ENCODE measurements around the gene COLEC12. TPM values are rescaled to one million over a fixed set of nuclear protein-coding genes. Genes with fewer than 3 reads are reported as not detected.

The COLEC12 gene
- total RNA-seq, 3 donors from 2014 or later: 2.4 to 12.1 (median 4.7) TPM

DNA sequence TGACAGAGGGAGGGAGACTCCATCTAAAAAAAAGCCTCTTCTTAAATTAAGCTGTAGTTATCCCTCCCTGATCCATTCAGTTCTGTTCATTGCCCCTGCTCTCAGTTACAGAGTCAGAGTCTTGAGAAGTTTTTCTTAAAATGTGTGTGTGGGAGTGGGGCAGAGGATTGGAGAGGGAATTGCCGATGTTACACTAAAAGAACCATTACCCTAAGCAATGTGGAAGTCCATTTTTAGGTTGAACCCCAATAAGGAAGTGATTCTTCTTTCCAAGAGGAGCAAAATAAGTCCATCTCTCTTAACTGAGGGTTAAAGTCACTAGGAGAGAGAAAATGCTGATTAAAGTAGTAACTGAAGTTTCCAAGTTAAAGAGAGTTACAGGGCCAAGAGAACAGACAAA is 211.5 kb downstream of the COLEC12 start:
- no peak for ATAC-seq
- Histone ChIP-seq H3K4me1 (ENCODE audit: low read depth) (no peaks in the 10 kb centered on the region), H3K4me3 (no peak overlapping the region), H3K9me3 (no peaks in the 10 kb centered on the region), H3K36me3 (ENCODE audit: low read depth) (no peaks in the 10 kb centered on the region)
- intact Hi-C loops (cut with DNase I, micrococcal nuclease): loop anchor here in 1 of 2 donors (10.0 kb wide), 1 partner anchor 326 kb away; no protein-coding TSS in a partner anchor
- no peak for DNase-seq
- TF ChIP-seq, protein P1, sequence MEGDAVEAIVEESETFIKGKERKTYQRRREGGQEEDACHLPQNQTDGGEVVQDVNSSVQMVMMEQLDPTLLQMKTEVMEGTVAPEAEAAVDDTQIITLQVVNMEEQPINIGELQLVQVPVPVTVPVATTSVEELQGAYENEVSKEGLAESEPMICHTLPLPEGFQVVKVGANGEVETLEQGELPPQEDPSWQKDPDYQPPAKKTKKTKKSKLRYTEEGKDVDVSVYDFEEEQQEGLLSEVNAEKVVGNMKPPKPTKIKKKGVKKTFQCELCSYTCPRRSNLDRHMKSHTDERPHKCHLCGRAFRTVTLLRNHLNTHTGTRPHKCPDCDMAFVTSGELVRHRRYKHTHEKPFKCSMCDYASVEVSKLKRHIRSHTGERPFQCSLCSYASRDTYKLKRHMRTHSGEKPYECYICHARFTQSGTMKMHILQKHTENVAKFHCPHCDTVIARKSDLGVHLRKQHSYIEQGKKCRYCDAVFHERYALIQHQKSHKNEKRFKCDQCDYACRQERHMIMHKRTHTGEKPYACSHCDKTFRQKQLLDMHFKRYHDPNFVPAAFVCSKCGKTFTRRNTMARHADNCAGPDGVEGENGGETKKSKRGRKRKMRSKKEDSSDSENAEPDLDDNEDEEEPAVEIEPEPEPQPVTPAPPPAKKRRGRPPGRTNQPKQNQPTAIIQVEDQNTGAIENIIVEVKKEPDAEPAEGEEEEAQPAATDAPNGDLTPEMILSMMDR (IDR thresholded peaks at IDR 0.05): no peak

DNA sequence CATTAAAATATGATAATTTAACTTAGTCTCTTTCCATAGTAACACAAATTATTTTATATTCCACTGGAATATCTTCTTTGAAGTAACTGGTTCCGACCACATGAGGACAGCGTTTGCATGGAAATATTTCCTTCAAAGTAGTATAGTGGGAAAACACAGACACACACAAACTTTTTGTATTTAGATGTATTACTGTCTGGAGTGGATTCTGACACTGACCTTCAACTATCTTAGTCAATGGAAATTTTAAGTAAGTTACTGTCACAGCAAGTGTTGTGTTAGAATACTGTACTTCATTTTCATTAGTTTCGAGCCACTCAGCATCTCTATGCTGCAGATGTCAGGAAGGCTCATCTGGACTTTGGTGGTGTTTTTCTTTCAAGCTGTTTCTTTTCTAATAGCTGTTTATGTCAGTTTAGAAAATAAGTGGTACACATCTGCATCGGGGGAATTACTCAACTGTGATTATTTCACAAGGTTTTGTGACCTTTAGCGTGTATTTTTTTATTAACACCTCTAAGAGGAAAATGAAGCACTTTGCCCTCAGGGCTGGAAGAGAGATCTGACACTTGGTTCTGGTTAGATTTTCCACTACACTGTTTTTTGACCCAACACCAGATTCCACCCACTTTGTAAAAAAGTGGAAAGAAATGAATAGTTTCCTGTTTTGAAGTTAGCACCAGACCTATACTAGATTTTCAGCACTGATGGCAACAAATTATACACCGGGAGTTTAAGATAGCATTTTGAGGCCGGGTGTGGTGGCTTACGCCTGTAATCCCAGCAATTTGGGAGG is 213.8 kb downstream of the COLEC12 start:
- ATAC-seq (no peak), DNase-seq (no peak)
- no peak overlapping the region for H3K4me3 ChIP-seq
- no peaks in the 10 kb centered on the region for H3K36me3 ChIP-seq (ENCODE audit: low read depth)
- intact Hi-C loops (cut with DNase I, micrococcal nuclease): loop anchor here in 1 of 2 donors (10.0 kb wide), 1 partner anchor 328 kb away; no protein-coding TSS in a partner anchor
- no peaks in the 10 kb centered on the region for H3K9me3 ChIP-seq
- no peaks in the 10 kb centered on the region for H3K4me1 ChIP-seq (ENCODE audit: low read depth)
- TF ChIP-seq, protein P1 (IDR thresholded peaks at IDR 0.05): no peak

- H3K36me3 ChIP-seq (ENCODE audit: low read depth): no peaks in the 10 kb centered on the region
- intact Hi-C loops (cut with DNase I, micrococcal nuclease): loop anchor here in 1 of 2 donors (10.0 kb wide), 1 partner anchor 329 kb away; no protein-coding TSS in a partner anchor
- TF ChIP-seq, protein P1 (IDR thresholded peaks at IDR 0.05): no peak
These were observed 214.7 kb downstream of the COLEC12 start for GRCh38 chr18:285817-286216.

DNA sequence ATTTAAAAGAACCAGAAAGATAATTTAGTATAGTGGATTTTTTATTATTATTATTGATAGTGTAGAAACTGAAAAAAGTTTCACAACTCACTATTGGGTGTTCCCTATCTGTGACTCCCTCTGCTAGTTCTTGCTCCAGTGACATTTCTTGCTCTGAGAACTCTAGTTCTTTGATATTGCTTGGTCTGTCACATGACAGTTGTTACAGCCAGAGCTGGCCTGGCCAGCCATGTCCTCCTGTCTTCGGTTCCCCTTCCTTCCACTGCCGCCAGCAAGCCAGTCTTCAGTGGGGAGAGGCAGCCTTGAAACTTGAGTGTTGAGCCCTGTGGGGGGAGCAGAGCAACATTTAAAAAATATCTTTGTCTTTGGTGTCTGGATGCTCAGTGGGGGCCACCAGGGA is 225.0 kb downstream of the COLEC12 start:
- Histone ChIP-seq H3K36me3 (ENCODE audit: low read depth) (no peaks in the 10 kb centered on the region), H3K4me3 (no peak overlapping the region), H3K4me1 (ENCODE audit: low read depth) (no peaks in the 10 kb centered on the region), H3K9me3 (no peaks in the 10 kb centered on the region)
- DNase-seq (no peak), ATAC-seq (no peak)
- intact Hi-C loops (cut with DNase I, micrococcal nuclease): no loop called here
- TF ChIP-seq, protein P1 (IDR thresholded peaks at IDR 0.05): no peak

More at GRCh38 chr18:285817-286216, 214.7 kb downstream of the COLEC12 start:
- Histone ChIP-seq H3K9me3 (no peaks in the 10 kb centered on the region), H3K4me3 (no peak overlapping the region), H3K4me1 (ENCODE audit: low read depth) (no peaks in the 10 kb centered on the region)
- ATAC-seq (no peak), DNase-seq (no peak)

DNA sequence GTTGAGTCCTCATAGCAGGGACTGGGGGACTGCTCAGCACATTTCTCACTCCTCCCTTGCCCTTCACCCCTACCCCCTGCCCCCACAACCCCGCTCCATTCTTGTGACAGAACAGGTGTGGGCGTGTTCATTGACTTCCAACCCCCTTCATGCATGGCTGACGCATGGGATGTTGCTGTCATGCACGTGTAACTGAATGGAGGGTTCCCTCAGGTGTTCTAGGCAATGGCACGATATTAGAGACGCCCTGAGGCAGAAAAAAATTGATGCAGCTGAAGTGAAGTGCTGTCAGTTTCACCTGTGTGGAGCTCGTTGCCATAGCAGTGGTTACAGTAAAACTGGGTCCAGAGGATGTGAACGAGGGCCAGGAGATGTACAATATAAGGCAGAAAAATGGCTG is 226.2 kb downstream of the COLEC12 start:
- TF ChIP-seq, protein P1 (IDR thresholded peaks at IDR 0.05): no peak
- DNase-seq: no peak
- intact Hi-C loops (cut with DNase I, micrococcal nuclease): no loop called here
- H3K4me1 ChIP-seq (ENCODE audit: low read depth): no peaks in the 10 kb centered on the region
- H3K4me3 ChIP-seq: no peak overlapping the region
- no peak for ATAC-seq
- no peaks in the 10 kb centered on the region for H3K9me3 ChIP-seq
- no peaks in the 10 kb centered on the region for H3K36me3 ChIP-seq (ENCODE audit: low read depth)
